Ovary (tissue), 9 donors: ENCODE results near the gene FKBP11. TPM values are rescaled to one million over a fixed set of nuclear protein-coding genes. Genes with fewer than 3 reads are reported as not detected.

Experiments used
- DNase-seq, 5 donors: peaks; one replicate each; pipeline ENCODE4 v3.0.0-alpha.2; 2019 to 2020
- H3K27ac ChIP-seq, 2 donors: fragments of 200-600 bp; one replicate each; pipeline versions ENCODE4 v1.5.1 to v1.8.0; 2019 to 2022
- H3K27me3 ChIP-seq: fragments of 200-600 bp; one replicate; pipeline ENCODE4 v1.8.0; 2022
- H3K36me3 ChIP-seq: fragments of 200-600 bp; sonication (generic); one replicate; pipeline ENCODE4 v1.5.1; 2019
- H3K4me1 ChIP-seq: one replicate; pipeline ENCODE4 v1.8.1; 2013; ENCODE audit warnings: mild to moderate bottlenecking, moderate library complexity; ENCODE audit not compliant: insufficient read depth
- H3K4me3 ChIP-seq: fragments of 200-600 bp; sonication (generic); one replicate; pipeline ENCODE4 v1.5.1; 2017
- H3K9me3 ChIP-seq, 2 donors: fragments of 200-600 bp in 1 of 2; sonication (generic) in 1 of 2; one replicate each; pipeline versions ENCODE4 v1.5.1 to v1.8.1; 2013 to 2019; ENCODE audit warnings: mild to moderate bottlenecking in 1 of 2, moderate library complexity in 1 of 2
- CTCF ChIP-seq, 3 donors: fragments of 450-650 bp in 2 of 3; fragments of 200-600 bp in 1 of 3; IDR thresholded peaks; one replicate each; pipeline versions ENCODE4 v1.5.1 to v1.8.0; 2016 to 2022; ENCODE audit warnings: antibody characterized with exemption in 3 of 3, mild to moderate bottlenecking in 1 of 3
- EP300 ChIP-seq: sonication (generic); formaldehyde crosslinking; IDR thresholded peaks from one replicate; pipeline ENCODE4 v1.6.1; 2017; ENCODE audit warnings: antibody characterized with exemption
- POLR2A ChIP-seq: fragments of 450-650 bp; IDR thresholded peaks from one replicate; pipeline ENCODE4 v1.6.1; 2017; ENCODE audit warnings: antibody characterized with exemption, mild to moderate bottlenecking, moderate library complexity
- WGBS, 3 donors: extraction: QIAGEN DNeasy Blood & Tissue Kit in 1 of 3; methylation state at CpG; one replicate each; pipeline versions ENCODE4 v1.1.5 to v1.1.7; 2013 to 2017; 5-methylcytosine and 5-hydroxymethylcytosine counted together
- intact Hi-C, 4 donors: fragments of 100-400 bp; cut with DNase I; formaldehyde crosslinking; loops; one replicate each; pipeline versions ENCODE4 v1.11.0 to v1.15.1; 2022 to 2023
- polyA plus RNA-seq, 2 donors: library from polyadenylated mRNA; stranded (reverse); fragments of 200-250 nt in 1 of 2; fragments of 350-450 nt in 1 of 2; fragmentation: Illumina TruSeq in 1 of 2; extraction: RNeasy Lipid Tissue Mini Kit (QIAGEN cat#74804) in 1 of 2; gene quantifications; one replicate each; pipeline ENCODE4 v1.2.3, GENCODE V29; 2013 to 2014
- total RNA-seq, 7 donors: library from RNA; depleted of rRNA in 2 of 7; stranded (reverse); fragments of >200 nt in 2 of 7; fragmentation: NEBNext Ultra II Directional in 3 of 7; extraction: Animal tissue kit (Norgen Biotek cat#: 25700) in 3 of 7; gene quantifications; one replicate each; pipeline versions ENCODE4 v1.1.0 to v1.2.4, GENCODE V29; 2016 to 2023
- donor health status: DM: no; HTN: no; CAD: no; lungs with moderate emphysema.
- donor health status: DM: no; HTN: no; CAD: no.
- donor health status: Bipolar disorder and iron deficiency.
- donor health status: DM: yes; HTN: yes; CAD: no.
- donor health status: DM: no; HTN: no; CAD: no.
- donor health status: DM: yes; HTN: yes; CAD: no.

FKBP11 gene
- total and polyA plus RNA-seq, 9 donors = 6.6 to 40.9 (median 15.8) TPM

DNA sequence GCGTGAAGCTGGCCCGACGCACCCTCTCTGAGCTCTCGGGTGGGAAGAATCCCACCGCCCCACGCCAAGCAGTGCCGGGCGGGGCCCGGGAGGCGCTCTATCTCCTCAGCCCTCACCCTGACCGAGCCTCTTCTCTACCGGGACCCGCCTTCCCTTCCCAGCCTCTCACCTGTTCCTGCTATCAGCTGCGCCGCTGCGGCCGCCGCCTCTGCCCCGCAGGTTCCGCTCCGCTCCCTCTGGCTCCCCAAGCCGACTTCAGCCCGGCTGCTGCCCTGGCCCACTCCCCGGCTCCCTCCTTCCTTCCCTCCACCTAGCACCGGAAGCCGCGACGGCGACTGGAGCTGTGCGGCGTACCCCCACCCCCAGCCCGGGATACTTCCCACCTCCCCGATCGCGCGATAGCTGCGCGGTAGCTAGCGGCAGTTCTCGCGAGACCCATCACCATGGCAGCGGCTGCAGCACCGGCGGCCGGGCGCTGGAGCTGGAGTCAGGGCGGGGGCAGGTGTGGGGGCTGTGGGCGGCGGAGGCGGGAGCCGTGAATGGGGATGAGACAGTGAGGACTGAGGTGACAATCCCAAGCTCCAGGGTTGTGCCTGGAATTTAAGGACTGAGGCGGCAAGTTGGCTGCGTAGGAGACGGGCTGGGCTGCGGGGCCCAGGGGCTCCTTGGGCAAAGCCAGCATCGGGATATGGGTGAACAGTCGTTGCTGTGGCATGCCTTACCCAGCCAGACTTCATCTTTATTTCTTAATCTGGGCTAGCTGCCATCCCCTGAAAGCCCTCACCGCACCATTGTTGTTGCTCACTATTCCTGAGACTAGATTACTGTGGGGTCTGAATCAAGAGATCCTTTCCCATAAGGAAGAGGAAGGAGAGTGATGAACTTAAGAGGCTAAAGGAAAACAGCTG is 32.1 kb upstream of the FKBP11 start, which contains the start of gene ARF3:
ARF3 (minus strand) TSS at position 347 of the 908 bp plus-strand sequence. CDS start 16,392 bp downstream, outside the sequence.
- Histone ChIP-seq H3K9me3 (no peaks in the 10 kb centered on the region), H3K4me3 (peak within 1 kb of the TSS; percentile 96), H3K27me3 (no peaks in the 10 kb centered on the region), H3K36me3 (no peaks in the 10 kb centered on the region), H3K4me1 (peaks cover 10% of the 10 kb centered on the region), H3K27ac (peak within 1 kb of the TSS in 1 of 2 donors; percentile 37)
- 0 to 2% (median 1%) methylated on average over 42 to 58 of the region's 58 CpGs for WGBS, 3 donors
- DNase-seq = peak; percentile 92 to 97 (median 95)
- TF ChIP-seq CTCF (IDR thresholded peaks at IDR 0.05) (no peak), EP300 (no peak), POLR2A (peak; percentile 45)
- intact Hi-C loops = no loop called here

DNA sequence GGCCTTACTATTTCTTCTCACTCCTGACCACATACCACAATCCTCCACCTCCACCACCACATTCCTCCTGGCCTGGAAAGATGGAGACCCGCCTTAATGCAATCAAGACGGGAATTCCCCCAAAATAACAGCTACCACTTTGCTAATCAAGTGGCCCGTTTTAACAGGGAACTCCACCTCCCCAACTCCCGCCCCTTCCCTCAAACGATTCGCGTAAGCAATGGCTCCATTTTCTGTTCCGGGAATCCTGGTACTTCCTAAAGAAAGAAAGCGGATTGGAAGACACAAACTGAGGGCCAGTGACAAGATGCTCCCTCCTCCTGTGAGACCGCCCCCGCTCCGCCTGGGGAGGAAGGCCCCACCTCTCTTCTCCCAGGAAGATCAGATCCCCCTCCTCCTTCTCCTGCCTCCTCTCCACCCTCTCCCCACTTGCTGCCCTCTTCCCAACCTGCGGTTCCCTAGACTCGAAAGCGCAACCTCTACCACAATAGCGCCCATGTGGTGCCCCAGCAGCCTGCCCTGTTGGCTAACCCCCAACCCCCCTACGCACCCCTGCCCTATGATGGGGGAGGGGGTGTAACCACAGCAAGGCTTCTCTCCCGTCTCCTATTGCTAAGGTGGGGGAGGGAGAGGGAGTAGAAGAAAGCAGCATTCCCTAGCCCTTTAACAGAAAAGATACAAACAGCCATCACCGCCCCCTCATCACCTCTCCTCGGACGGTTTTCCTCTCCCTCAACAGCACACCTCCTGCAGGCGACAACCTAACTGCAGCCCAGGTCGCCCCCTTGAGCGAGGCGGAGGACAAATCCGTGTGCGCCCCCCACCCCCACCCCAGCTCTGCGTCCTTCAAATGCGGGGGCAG is 31.2 kb upstream of the FKBP11 start:
- H3K27me3 ChIP-seq = no peaks in the 10 kb centered on the region
- H3K4me3 ChIP-seq = peak overlapping the region; percentile 96
- TF ChIP-seq POLR2A = no peak
- TF ChIP-seq CTCF (IDR thresholded peaks at IDR 0.05) = no peak
- peak; percentile 68 for TF ChIP-seq EP300
- H3K27ac ChIP-seq = peak overlapping the region in 1 of 2 donors; percentile 37
- DNase-seq = peak; percentile 70 to 84 (median 77)
- peaks cover 10% of the 10 kb centered on the region for H3K4me1 ChIP-seq
- no peaks in the 10 kb centered on the region for H3K36me3 ChIP-seq
- intact Hi-C loops = no loop called here
- 0 to 2% (median 1%) methylated on average over 29 of the region's 29 CpGs for WGBS, 3 donors
- H3K9me3 ChIP-seq = no peaks in the 10 kb centered on the region

GRCh38 chr12:48954841-48955501 is 29.7 kb upstream of the FKBP11 start:
- peaks cover 10% of the 10 kb centered on the region for H3K4me1 ChIP-seq
- H3K36me3 ChIP-seq = no peaks in the 10 kb centered on the region
- no peak overlapping the region for H3K27ac ChIP-seq
- no peaks in the 10 kb centered on the region for H3K27me3 ChIP-seq
- no peaks in the 10 kb centered on the region for H3K9me3 ChIP-seq
- 84 to 93% (median 87%) methylated on average over 3 of the region's 3 CpGs for WGBS, 3 donors
- intact Hi-C loops = no loop called here
- H3K4me3 ChIP-seq = no peak overlapping the region
- no peak for TF ChIP-seq POLR2A
- TF ChIP-seq EP300 = no peak
- no peak for TF ChIP-seq CTCF (IDR thresholded peaks at IDR 0.05)
- no peak for DNase-seq

DNA sequence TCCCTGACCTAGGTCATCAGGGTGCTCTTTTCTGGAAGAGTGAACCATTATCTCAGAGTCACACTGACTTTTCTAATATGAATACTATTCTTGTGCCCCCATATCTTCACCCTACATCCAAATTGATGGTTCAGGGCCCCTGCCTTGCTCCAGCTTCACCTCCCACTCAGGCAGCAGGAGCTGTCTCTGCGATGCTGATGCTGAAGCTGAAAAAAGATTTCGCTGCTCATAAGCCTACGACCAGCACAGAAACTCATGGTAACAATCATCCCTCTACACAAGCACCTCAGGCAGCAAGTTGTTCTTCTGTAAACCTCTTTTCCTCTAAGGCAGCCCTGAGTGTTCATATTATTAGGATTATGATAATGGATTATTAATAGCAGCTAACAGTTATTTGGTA is 28.8 kb upstream of the FKBP11 start:
- intact Hi-C loops = no loop called here
- Histone ChIP-seq H3K36me3 (no peaks in the 10 kb centered on the region), H3K9me3 (no peaks in the 10 kb centered on the region), H3K27ac (no peak overlapping the region), H3K4me3 (no peak overlapping the region), H3K27me3 (no peaks in the 10 kb centered on the region), H3K4me1 (peaks cover 10% of the 10 kb centered on the region)
- DNase-seq = no peak
- 94 to 98% (median 95%) methylated on average over 3 of the region's 3 CpGs for WGBS, 3 donors
- TF ChIP-seq POLR2A = no peak
- TF ChIP-seq CTCF (IDR thresholded peaks at IDR 0.05) = no peak
- no peak for TF ChIP-seq EP300
